GM12878 (cell line): ENCODE measurements around the gene TBC1D8B. TPM values are rescaled to one million over a fixed set of nuclear protein-coding genes. Genes with fewer than 3 reads are reported as not detected.

ENCODE experiments used
- ATAC-seq: fragments of 200-7000 bp; cut with Tn5 transposase; 3 replicates; pipeline ENCODE4 v1.9.1; 2020; ENCODE audit warnings: mild to moderate bottlenecking, moderate library complexity
- BruUV-seq: library from RNA; stranded (reverse); fragments of 400-500 nt; replicated peaks from 2 replicates; lab custom pipeline; 2021; lab: Mats Ljungman, UMichigan
- CTCF ChIA-PET: fragments of 300-600 bp; sonication (Branson Sonifier 250); formaldehyde crosslinking; extraction: SDS; loops from one replicate; lab custom pipeline; 2021; ENCODE audit warnings: inconsistent platforms; lab: Yijun Ruan, JAX
- POLR2A ChIA-PET: fragments of 350-600 bp; formaldehyde crosslinking; extraction: SDS; loops from one replicate; lab custom pipeline; 2021; ENCODE audit warnings: inconsistent platforms; lab: Charles Lee
- RAD21 ChIA-PET: fragments of 300-600 bp; sonication (Branson Sonifier 250); formaldehyde crosslinking; loops from one replicate; lab custom pipeline; 2023; ENCODE audit warnings: antibody characterized with exemption; ENCODE audit not compliant: unreplicated experiment; lab: Charles Lee
- SMC1A ChIA-PET: fragments of 300-600 bp; sonication (Branson Sonifier 250); formaldehyde crosslinking; loops from one replicate; lab custom pipeline; 2023; ENCODE audit not compliant: unreplicated experiment, uncharacterized antibody; lab: Charles Lee
- DNase-seq: peaks from one replicate; pipeline ENCODE4 v3.0.0-alpha.2; 2011; ENCODE audit warnings: low read depth, low spot score
- FAIRE-seq: peaks from 3 replicates; lab custom pipeline; 2011; peaks lifted over from hg19 to GRCh38; lab: Jason Lieb, UNC
- H2AFZ ChIP-seq: 2 replicates; pipeline ENCODE4 v1.6.0; 2011; ENCODE audit warnings: low read depth, low read length, control low read depth; ENCODE audit not compliant: control insufficient read depth
- H3K27ac ChIP-seq: 2 replicates; pipeline ENCODE4 v1.5.1; 2011; ENCODE audit warnings: control low read depth; ENCODE audit not compliant: control insufficient read depth, insufficient read depth
- H3K27me3 ChIP-seq, 2 experiments: replicated peaks in 1 of 2; 2 replicates each; pipeline versions ENCODE4 v1.6.0 to v1.6.1; 2011; ENCODE audit warnings: low read length in 1 of 2; ENCODE audit not compliant: control insufficient read depth in 2 of 2, insufficient read depth in 2 of 2
- H3K36me3 ChIP-seq, 2 experiments: 2 replicates each; pipeline ENCODE4 v1.5.1; 2011; ENCODE audit warnings: low read length in 1 of 2; ENCODE audit not compliant: control insufficient read depth in 2 of 2, insufficient read depth in 2 of 2
- H3K4me1 ChIP-seq: 2 replicates; pipeline ENCODE4 v1.6.1; 2011; ENCODE audit warnings: mild to moderate bottlenecking, low read length, moderate library complexity, mixed read lengths; ENCODE audit not compliant: control insufficient read depth, insufficient read depth
- H3K4me2 ChIP-seq: 2 replicates; pipeline ENCODE4 v1.6.0; 2011; ENCODE audit warnings: control low read depth; ENCODE audit not compliant: control insufficient read depth, insufficient read depth
- H3K4me3 ChIP-seq: fragments of 200-600 bp; sonication (generic); 2 replicates; pipeline ENCODE4 v1.5.1; 2016
- H3K79me2 ChIP-seq: 2 replicates; pipeline ENCODE4 v1.6.0; 2011; ENCODE audit warnings: low read length; ENCODE audit not compliant: control insufficient read depth, insufficient read depth
- H3K9ac ChIP-seq: 2 replicates; pipeline ENCODE4 v1.8.0; 2011; ENCODE audit warnings: low read length, control low read depth, mixed read lengths; ENCODE audit not compliant: control insufficient read depth, insufficient read depth
- H3K9me3 ChIP-seq: replicated peaks from 3 replicates; pipeline ENCODE4 v1.5.1; 2011; ENCODE audit warnings: mild to moderate bottlenecking, low read length; ENCODE audit not compliant: control insufficient read depth, insufficient read depth
- H4K20me1 ChIP-seq: 2 replicates; pipeline ENCODE4 v1.6.0; 2011; ENCODE audit not compliant: control insufficient read depth, insufficient read depth
- ASH2L ChIP-seq: fragments of 300-600, 200-600 bp; sonication (generic); IDR thresholded peaks from 2 replicates; pipeline ENCODE4 v1.6.1; 2017; ENCODE audit warnings: low read depth, mild to moderate bottlenecking, borderline replicate concordance
- BCL11A ChIP-seq: IDR thresholded peaks from 2 replicates; pipeline ENCODE4 v1.6.1; 2011; ENCODE audit warnings: low read depth, low read length
- CBX3 ChIP-seq: fragments of 200-600 bp; sonication (generic); IDR thresholded peaks from 2 replicates; pipeline ENCODE4 v1.6.1; 2016; ENCODE audit warnings: low read depth, borderline replicate concordance
- CREB1 ChIP-seq: IDR thresholded peaks from 2 replicates; pipeline ENCODE4 v1.6.1; 2012; ENCODE audit warnings: low read depth, mild to moderate bottlenecking, inconsistent platforms
- FOXM1 ChIP-seq: IDR thresholded peaks from 2 replicates; pipeline ENCODE4 v1.6.1; 2012; ENCODE audit warnings: low read depth, mild to moderate bottlenecking, inconsistent platforms, low read length, moderate library complexity
- IKZF2 ChIP-seq, 2 experiments: fragments of 450-650 bp; IDR thresholded peaks; 2 replicates each; pipeline ENCODE4 v1.6.1; 2017; ENCODE audit warnings: mild to moderate bottlenecking in 2 of 2, moderate library complexity in 2 of 2
- MTA2 ChIP-seq: fragments of 450-650 bp; IDR thresholded peaks from 2 replicates; pipeline ENCODE4 v1.6.1; 2016; ENCODE audit warnings: low read depth, mild to moderate bottlenecking, moderate library complexity
- NRF1 ChIP-seq: conservative IDR thresholded peaks from 2 replicates; pipeline ENCODE4 v1.6.1; 2011; ENCODE audit warnings: mild to moderate bottlenecking, low read depth, low read length, improper control_type of control experiment
- RCOR1 ChIP-seq: conservative IDR thresholded peaks from 2 replicates; pipeline ENCODE4 v1.6.1; 2012; ENCODE audit warnings: low read depth, low read length, improper control_type of control experiment
- ZBED1 ChIP-seq: IDR thresholded peaks from 2 replicates; pipeline ENCODE4 v1.6.1; 2016; ENCODE audit warnings: borderline replicate concordance
- WGBS: methylation state at CpG from one replicate; pipeline ENCODE4 v1.1.6; 2016; ENCODE audit warnings: low lambda C conversion rate; ENCODE audit not compliant: insufficient replicate concordance, insufficient coverage; ENCODE audit errors: missing lambda C conversion rate; 5-methylcytosine and 5-hydroxymethylcytosine counted together
- in situ Hi-C: fragments of 300-500 bp; cut with MboI; formaldehyde crosslinking; loops from 9 replicates; pipeline ENCODE4 v1.14.3; 2018; ENCODE audit warnings: mixed read lengths
- intact Hi-C: fragments of 100-400 bp; cut with micrococcal nuclease; formaldehyde crosslinking; loops from one replicate; pipeline ENCODE4 v1.14.2; 2022; ENCODE audit not compliant: unreplicated experiment
- polyA plus RNA-seq, 11 experiments: library from polyadenylated mRNA; depleted of rRNA in 4 of 11; unstranded in 6 of 11; stranded (reverse) in 5 of 11; fragments of >200 nt; fragmentation: Nextera tagmentation in 4 of 11; fragmentation: Illumina TruSeq in 1 of 11; extraction: Ambion mirVana in 4 of 11; extraction: Trizol in 1 of 11; gene quantifications; 1 replicate in 1 of 11; 2 replicates in 10 of 11; pipeline versions ENCODE4 v1.2.1 to v1.2.3, GENCODE V29; 2011 to 2016; ENCODE audit warnings: inconsistent platforms in 2 of 11, missing spikeins in 2 of 11, low read depth in 1 of 11
- total RNA-seq, 4 experiments: library from RNA; depleted of rRNA in 3 of 4; stranded (reverse); fragments of >200 nt in 3 of 4; fragmentation: Illumina TruSeq in 1 of 4; extraction: Trizol in 1 of 4; gene quantifications; 2 replicates each; pipeline versions ENCODE4 v1.2.1 to v1.2.3, GENCODE V29; 2013 to 2021
- TF ChIP-seq, protein P1 (sequence below): IDR thresholded peaks from 2 replicates; pipeline ENCODE4 v1.6.1; 2011; ENCODE audit warnings: low read depth, low read length, improper control_type of control experiment, borderline replicate concordance
- TF ChIP-seq, protein P2 (sequence below): fragments of 450-650 bp; IDR thresholded peaks from 2 replicates; pipeline ENCODE4 v1.6.1; 2017; ENCODE audit warnings: borderline replicate concordance
- TF ChIP-seq, protein P3 (sequence below): fragments of 450-650 bp; IDR thresholded peaks from 2 replicates; pipeline ENCODE4 v1.6.1; 2017; ENCODE audit warnings: antibody characterized with exemption, mild to moderate bottlenecking, moderate library complexity
- TF ChIP-seq, protein P4 (sequence below): fragments of 450-650 bp; conservative IDR thresholded peaks from 2 replicates; pipeline ENCODE4 v1.6.1; 2017; ENCODE audit warnings: mild to moderate bottlenecking, moderate library complexity

The TBC1D8B gene
- total and polyA plus RNA-seq, 10 of the 15 experiments (the other 5 are each of a cell fraction or from before 2014, with no cell fraction given), result 0.95 to 2.6 (median 1.6) TPM

DNA sequence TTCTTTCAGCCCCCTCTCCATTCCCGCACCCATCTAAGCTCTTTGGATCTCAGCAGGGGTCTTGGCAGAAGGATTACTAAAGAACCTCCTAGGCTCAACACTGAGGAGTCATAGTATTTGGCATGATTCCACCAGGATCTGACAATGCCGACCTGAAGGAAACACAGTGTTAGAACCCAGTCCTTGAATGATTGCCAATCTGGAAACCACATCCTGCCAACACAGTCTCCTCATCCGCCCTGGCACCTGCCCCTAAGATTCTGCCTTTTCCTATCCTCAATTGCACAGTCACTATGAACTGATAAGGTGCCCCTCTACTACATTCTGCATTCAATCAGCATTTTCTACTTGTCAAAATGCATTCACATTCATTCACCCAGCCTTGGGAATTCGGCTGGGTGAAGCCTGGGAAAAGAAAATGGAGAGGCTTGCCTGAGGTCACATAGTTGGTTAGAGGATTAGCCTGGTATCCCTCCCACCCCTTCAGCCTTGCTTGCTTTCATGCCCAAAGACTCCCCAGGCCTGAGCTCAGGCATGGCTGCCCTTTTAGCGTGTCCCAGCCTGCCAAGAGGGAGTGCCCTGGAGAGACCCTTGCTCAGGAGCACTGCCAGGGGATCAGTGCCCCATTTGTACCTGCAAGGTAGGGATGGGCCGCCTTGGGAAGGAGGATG is 115.5 kb downstream of the TBC1D8B start:
- in situ Hi-C loops, result no loop called here
- intact Hi-C loops, result loop anchor here (2.0 kb wide), 1 partner anchor 53 kb away; no protein-coding TSS in a partner anchor
- no peak overlapping the region for H3K9ac ChIP-seq
- ChIA-PET POLR2A (no interaction called here), SMC1A (no interaction called here), RAD21 (no interaction called here), CTCF (no interaction called here)
- no TSS peak for BruUV-seq
- 8% methylated on average over 6 of the region's 6 CpGs for WGBS
- no peak overlapping the region for H3K27ac ChIP-seq
- no peak overlapping the region for H3K4me2 ChIP-seq
- DNase-seq, result no peak
- FAIRE-seq, result no peak
- no peak for ATAC-seq
- H3K9me3 ChIP-seq, result no peaks in the 10 kb centered on the region
- no peak overlapping the region for H3K4me3 ChIP-seq
- no peaks in the 10 kb centered on the region for H3K4me1 ChIP-seq
- H2AFZ ChIP-seq, result no peak overlapping the region
- no peaks in the 10 kb centered on the region for H3K36me3 ChIP-seq
- no peaks in the 10 kb centered on the region for H4K20me1 ChIP-seq
- H3K79me2 ChIP-seq, result no peaks in the 10 kb centered on the region
- 0 out of 4 replicates have a peak, but pooled peaks cover 0 to 3% of the 10 kb centered on the region in 2 experiments for H3K27me3 ChIP-seq
- TF ChIP-seq ZBED1 (no peak), FOXM1 (no peak), IKZF2 (IDR thresholded peaks at IDR 0.05) (no peak), CREB1 (no peak), NRF1 (no peak), ASH2L (no peak), RCOR1 (no peak), CBX3 (no peak), MTA2 (no peak), BCL11A (no peak)
- TF ChIP-seq, protein P1, sequence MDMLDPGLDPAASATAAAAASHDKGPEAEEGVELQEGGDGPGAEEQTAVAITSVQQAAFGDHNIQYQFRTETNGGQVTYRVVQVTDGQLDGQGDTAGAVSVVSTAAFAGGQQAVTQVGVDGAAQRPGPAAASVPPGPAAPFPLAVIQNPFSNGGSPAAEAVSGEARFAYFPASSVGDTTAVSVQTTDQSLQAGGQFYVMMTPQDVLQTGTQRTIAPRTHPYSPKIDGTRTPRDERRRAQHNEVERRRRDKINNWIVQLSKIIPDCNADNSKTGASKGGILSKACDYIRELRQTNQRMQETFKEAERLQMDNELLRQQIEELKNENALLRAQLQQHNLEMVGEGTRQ, result no peak
- TF ChIP-seq, protein P2, sequence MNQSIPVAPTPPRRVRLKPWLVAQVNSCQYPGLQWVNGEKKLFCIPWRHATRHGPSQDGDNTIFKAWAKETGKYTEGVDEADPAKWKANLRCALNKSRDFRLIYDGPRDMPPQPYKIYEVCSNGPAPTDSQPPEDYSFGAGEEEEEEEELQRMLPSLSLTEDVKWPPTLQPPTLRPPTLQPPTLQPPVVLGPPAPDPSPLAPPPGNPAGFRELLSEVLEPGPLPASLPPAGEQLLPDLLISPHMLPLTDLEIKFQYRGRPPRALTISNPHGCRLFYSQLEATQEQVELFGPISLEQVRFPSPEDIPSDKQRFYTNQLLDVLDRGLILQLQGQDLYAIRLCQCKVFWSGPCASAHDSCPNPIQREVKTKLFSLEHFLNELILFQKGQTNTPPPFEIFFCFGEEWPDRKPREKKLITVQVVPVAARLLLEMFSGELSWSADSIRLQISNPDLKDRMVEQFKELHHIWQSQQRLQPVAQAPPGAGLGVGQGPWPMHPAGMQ, result no peak
- TF ChIP-seq, protein P3, sequence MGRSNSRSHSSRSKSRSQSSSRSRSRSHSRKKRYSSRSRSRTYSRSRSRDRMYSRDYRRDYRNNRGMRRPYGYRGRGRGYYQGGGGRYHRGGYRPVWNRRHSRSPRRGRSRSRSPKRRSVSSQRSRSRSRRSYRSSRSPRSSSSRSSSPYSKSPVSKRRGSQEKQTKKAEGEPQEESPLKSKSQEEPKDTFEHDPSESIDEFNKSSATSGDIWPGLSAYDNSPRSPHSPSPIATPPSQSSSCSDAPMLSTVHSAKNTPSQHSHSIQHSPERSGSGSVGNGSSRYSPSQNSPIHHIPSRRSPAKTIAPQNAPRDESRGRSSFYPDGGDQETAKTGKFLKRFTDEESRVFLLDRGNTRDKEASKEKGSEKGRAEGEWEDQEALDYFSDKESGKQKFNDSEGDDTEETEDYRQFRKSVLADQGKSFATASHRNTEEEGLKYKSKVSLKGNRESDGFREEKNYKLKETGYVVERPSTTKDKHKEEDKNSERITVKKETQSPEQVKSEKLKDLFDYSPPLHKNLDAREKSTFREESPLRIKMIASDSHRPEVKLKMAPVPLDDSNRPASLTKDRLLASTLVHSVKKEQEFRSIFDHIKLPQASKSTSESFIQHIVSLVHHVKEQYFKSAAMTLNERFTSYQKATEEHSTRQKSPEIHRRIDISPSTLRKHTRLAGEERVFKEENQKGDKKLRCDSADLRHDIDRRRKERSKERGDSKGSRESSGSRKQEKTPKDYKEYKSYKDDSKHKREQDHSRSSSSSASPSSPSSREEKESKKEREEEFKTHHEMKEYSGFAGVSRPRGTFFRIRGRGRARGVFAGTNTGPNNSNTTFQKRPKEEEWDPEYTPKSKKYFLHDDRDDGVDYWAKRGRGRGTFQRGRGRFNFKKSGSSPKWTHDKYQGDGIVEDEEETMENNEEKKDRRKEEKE, result no peak
- TF ChIP-seq, protein P4, sequence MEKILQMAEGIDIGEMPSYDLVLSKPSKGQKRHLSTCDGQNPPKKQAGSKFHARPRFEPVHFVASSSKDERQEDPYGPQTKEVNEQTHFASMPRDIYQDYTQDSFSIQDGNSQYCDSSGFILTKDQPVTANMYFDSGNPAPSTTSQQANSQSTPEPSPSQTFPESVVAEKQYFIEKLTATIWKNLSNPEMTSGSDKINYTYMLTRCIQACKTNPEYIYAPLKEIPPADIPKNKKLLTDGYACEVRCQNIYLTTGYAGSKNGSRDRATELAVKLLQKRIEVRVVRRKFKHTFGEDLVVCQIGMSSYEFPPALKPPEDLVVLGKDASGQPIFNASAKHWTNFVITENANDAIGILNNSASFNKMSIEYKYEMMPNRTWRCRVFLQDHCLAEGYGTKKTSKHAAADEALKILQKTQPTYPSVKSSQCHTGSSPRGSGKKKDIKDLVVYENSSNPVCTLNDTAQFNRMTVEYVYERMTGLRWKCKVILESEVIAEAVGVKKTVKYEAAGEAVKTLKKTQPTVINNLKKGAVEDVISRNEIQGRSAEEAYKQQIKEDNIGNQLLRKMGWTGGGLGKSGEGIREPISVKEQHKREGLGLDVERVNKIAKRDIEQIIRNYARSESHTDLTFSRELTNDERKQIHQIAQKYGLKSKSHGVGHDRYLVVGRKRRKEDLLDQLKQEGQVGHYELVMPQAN, result no peak
